Breast epithelium (tissue), 3 donors: ENCODE measurements around the gene PREP.

Source experiments
- CTCF ChIP-seq, 3 donors: fragments of 450-650 bp; IDR thresholded peaks; one replicate each; pipeline ENCODE4 v1.5.1; 2016 to 2017; ENCODE audit warnings: antibody characterized with exemption in 3 of 3, mild to moderate bottlenecking in 3 of 3, moderate library complexity in 3 of 3
- POLR2AphosphoS5 ChIP-seq, 3 donors: sonication (generic); formaldehyde crosslinking; IDR thresholded peaks; one replicate each; pipeline ENCODE4 v1.6.1; 2017; ENCODE audit warnings: antibody characterized with exemption in 3 of 3

- TF ChIP-seq CTCF (IDR thresholded peaks at IDR 0.05) (no peak), POLR2AphosphoS5 (IDR thresholded peaks at IDR 0.05) (peak in 1 of 3 donors; percentile 28)
These were observed 75.8 kb downstream of the PREP start for GRCh38 chr6:105326833-105327770.
